GM21447 (cell line): ENCODE results near the gene WWOX.

Source experiments
- ATAC-seq: cut with Tn5 transposase; IDR thresholded peaks from one replicate; pipeline ENCODE4 v1.9.1; 2021; ENCODE audit not compliant: unreplicated experiment

The WWOX gene

GRCh38 chr16:78292086-78292843 lies 192.8 kb downstream of the WWOX start:
- ATAC-seq: no peak

GRCh38 chr16:78292844-78293380 lies 193.5 kb downstream of the WWOX start:
- no peak for ATAC-seq

GRCh38 chr16:78294538-78295225 lies 195.2 kb downstream of the WWOX start:
- no peak for ATAC-seq

- ATAC-seq: no peak
These were observed 197.7 kb downstream of the WWOX start for GRCh38 chr16:78297066-78297666.

GRCh38 chr16:78298986-78299385 lies 199.5 kb downstream of the WWOX start:
- ATAC-seq: no peak

- ATAC-seq: no peak
These were observed 201.0 kb downstream of the WWOX start for GRCh38 chr16:78300469-78300868.

- no peak for ATAC-seq
These were observed 204.5 kb downstream of the WWOX start for GRCh38 chr16:78303946-78304345.

- no peak for ATAC-seq
These were observed 206.9 kb downstream of the WWOX start for GRCh38 chr16:78306361-78306760.

GRCh38 chr16:78307824-78308528 lies 208.5 kb downstream of the WWOX start:
- ATAC-seq: no peak

GRCh38 chr16:78309763-78310162 lies 210.3 kb downstream of the WWOX start:
- no peak for ATAC-seq

GRCh38 chr16:78310196-78310595 lies 210.7 kb downstream of the WWOX start:
- no peak for ATAC-seq

GRCh38 chr16:78310990-78311561 lies 211.6 kb downstream of the WWOX start:
- ATAC-seq: no peak

- no peak for ATAC-seq
These were observed 212.4 kb downstream of the WWOX start for GRCh38 chr16:78311831-78312230.

GRCh38 chr16:78317564-78318240 lies 218.2 kb downstream of the WWOX start:
- no peak for ATAC-seq

- no peak for ATAC-seq
These were observed 222.3 kb downstream of the WWOX start for GRCh38 chr16:78321620-78322360.

GRCh38 chr16:78323315-78323714 lies 223.9 kb downstream of the WWOX start:
- no peak for ATAC-seq

GRCh38 chr16:78324649-78325285 lies 225.3 kb downstream of the WWOX start:
- ATAC-seq: no peak

- ATAC-seq: no peak
These were observed 226.3 kb downstream of the WWOX start for GRCh38 chr16:78325468-78326352.
